H1 (cell line): ENCODE measurements around the gene VGF. TPM values are rescaled to one million over a fixed set of nuclear protein-coding genes. Genes with fewer than 3 reads are reported as not detected.

Experiments
- CTCF ChIA-PET: fragments of 300-600 bp; sonication (Branson Sonifier 250); formaldehyde crosslinking; loops from one replicate; lab custom pipeline; 2021; ENCODE audit not compliant: partially characterized antibody; lab: Charles Lee
- POLR2A ChIA-PET: fragments of 300-600 bp; sonication (Branson Sonifier 250); formaldehyde crosslinking; loops from one replicate; lab custom pipeline; 2021; ENCODE audit warnings: inconsistent platforms; ENCODE audit not compliant: partially characterized antibody; lab: Charles Lee
- DNase-seq, 2 experiments: peaks; one replicate each; pipeline versions ENCODE4 v3.0.0 to v3.0.0-alpha.2; 2010 to 2022; ENCODE audit warnings: low spot score in 2 of 2, low read depth in 1 of 2, mixed read lengths in 1 of 2
- FAIRE-seq: peaks from 2 replicates; lab custom pipeline; 2011; peaks lifted over from hg19 to GRCh38; lab: Jason Lieb, UNC
- H2AFZ ChIP-seq: 2 replicates; pipeline ENCODE4 v1.8.1; 2012; ENCODE audit warnings: low read length, inconsistent platforms
- H2AK5ac ChIP-seq: 2 replicates; pipeline ENCODE4 v1.6.1; 2013; ENCODE audit warnings: low read depth, low read length
- H2BK120ac ChIP-seq: replicated peaks from 2 replicates; pipeline ENCODE3; 2013; ENCODE audit warnings: low read depth, low read length, inconsistent platforms
- H2BK12ac ChIP-seq: 2 replicates; pipeline ENCODE4 v1.6.1; 2013; ENCODE audit warnings: low read depth, low read length
- H2BK15ac ChIP-seq: 2 replicates; pipeline ENCODE4 v1.6.1; 2013; ENCODE audit warnings: low read length
- H2BK20ac ChIP-seq: 2 replicates; pipeline ENCODE4 v1.6.1; 2013; ENCODE audit warnings: low read length
- H2BK5ac ChIP-seq: 2 replicates; pipeline ENCODE4 v1.6.1; 2013; ENCODE audit warnings: low read depth, low read length
- H3K14ac ChIP-seq: 2 replicates; pipeline ENCODE4 v1.6.1; 2013; ENCODE audit warnings: inconsistent platforms; ENCODE audit not compliant: insufficient read length
- H3K18ac ChIP-seq: 2 replicates; pipeline ENCODE4 v1.6.1; 2013; ENCODE audit warnings: low read length; ENCODE audit errors: extremely low read depth
- H3K23ac ChIP-seq: 2 replicates; pipeline ENCODE4 v1.6.1; 2013; ENCODE audit warnings: inconsistent platforms; ENCODE audit not compliant: insufficient read length
- H3K23me2 ChIP-seq: 2 replicates; pipeline ENCODE4 v1.6.1; 2013; ENCODE audit warnings: low read depth, low read length
- H3K27ac ChIP-seq: 2 replicates; pipeline ENCODE4 v1.6.1; 2011; ENCODE audit warnings: low read depth, low read length, inconsistent platforms
- H3K27me3 ChIP-seq, 4 experiments: replicated peaks in 1 of 4; 1 replicate in 1 of 4; 2 replicates in 3 of 4; pipeline versions ENCODE4 v1.6.1 to v1.8.1; 2011 to 2013; ENCODE audit warnings: low read length in 3 of 4, mild to moderate bottlenecking in 3 of 4, inconsistent platforms in 2 of 4, mixed read lengths in 2 of 4, moderate library complexity in 1 of 4; ENCODE audit not compliant: control insufficient read depth in 3 of 4, insufficient read depth in 3 of 4; ENCODE audit errors: extremely low read depth in 1 of 4
- H3K36me3 ChIP-seq, 4 experiments: 2 replicates each; pipeline versions ENCODE4 v1.6.1 to v1.8.1; 2011 to 2013; ENCODE audit warnings: mild to moderate bottlenecking in 4 of 4, low read length in 3 of 4, moderate library complexity in 2 of 4, control low read depth in 1 of 4, inconsistent platforms in 1 of 4; ENCODE audit not compliant: insufficient read depth in 4 of 4, control insufficient read depth in 2 of 4
- H3K4ac ChIP-seq: replicated peaks from 2 replicates; pipeline ENCODE3; 2013; ENCODE audit warnings: low read length, low read depth, mixed read lengths, inconsistent platforms; ENCODE audit not compliant: insufficient read length
- H3K4me1 ChIP-seq, 4 experiments: replicated peaks in 1 of 4; 1 replicate in 1 of 4; 2 replicates in 3 of 4; pipeline versions ENCODE4 v1.6.1 to v1.8.1; 2011 to 2013; ENCODE audit warnings: low read length in 3 of 4, inconsistent platforms in 2 of 4, mixed read lengths in 1 of 4; ENCODE audit not compliant: insufficient read depth in 4 of 4, control insufficient read depth in 3 of 4
- H3K4me2 ChIP-seq, 2 experiments: 2 replicates each; pipeline versions ENCODE4 v1.6.1 to v1.8.1; 2011 to 2013; ENCODE audit warnings: low read depth in 2 of 2, low read length in 2 of 2, control low read depth in 1 of 2, inconsistent platforms in 1 of 2, mild to moderate bottlenecking in 1 of 2; ENCODE audit not compliant: insufficient read depth in 1 of 2
- H3K4me3 ChIP-seq, 4 experiments: fragments of 200-600, 300-600 bp in 1 of 4; sonication (generic), shearing (Covaris generic), sonication (Bioruptor Twin) in 1 of 4; 2 replicates each; pipeline versions ENCODE4 v1.5.1 to v1.8.1; 2011 to 2016; ENCODE audit warnings: low read length in 4 of 4, low read depth in 3 of 4, control low read depth in 2 of 4, inconsistent platforms in 2 of 4, mild to moderate bottlenecking in 2 of 4, mixed read lengths in 1 of 4, moderate library complexity in 1 of 4; ENCODE audit not compliant: insufficient read depth in 2 of 4; ENCODE audit errors: extremely low read depth in 1 of 4
- H3K56ac ChIP-seq: replicated peaks from 2 replicates; pipeline ENCODE3; 2013; ENCODE audit warnings: low read depth, mild to moderate bottlenecking, mixed read lengths, low read length, inconsistent platforms; ENCODE audit not compliant: insufficient read length
- H3K79me1 ChIP-seq: 2 replicates; pipeline ENCODE4 v1.6.1; 2013; ENCODE audit warnings: low read depth, low read length, control low read depth
- H3K79me2 ChIP-seq, 2 experiments: 2 replicates each; pipeline versions ENCODE4 v1.6.1 to v1.8.1; 2012 to 2013; ENCODE audit warnings: low read length in 2 of 2, mild to moderate bottlenecking in 2 of 2, inconsistent platforms in 1 of 2; ENCODE audit not compliant: insufficient read depth in 2 of 2, control insufficient read depth in 1 of 2
- H3K9ac ChIP-seq, 4 experiments: replicated peaks in 1 of 4; 1 replicate in 1 of 4; 2 replicates in 3 of 4; pipeline versions ENCODE4 v1.6.1 to v1.8.1; 2011 to 2013; ENCODE audit warnings: low read depth in 3 of 4, low read length in 3 of 4, control low read depth in 2 of 4, mild to moderate bottlenecking in 2 of 4, moderate library complexity in 2 of 4, inconsistent platforms in 1 of 4; ENCODE audit errors: extremely low read depth in 1 of 4
- H3K9me3 ChIP-seq, 2 experiments: 2 replicates each; pipeline versions ENCODE4 v1.6.1 to v1.8.1; 2012 to 2013; ENCODE audit warnings: mild to moderate bottlenecking in 2 of 2, moderate library complexity in 2 of 2, control low read depth in 1 of 2, inconsistent platforms in 1 of 2, low read depth in 1 of 2, low read length in 1 of 2, mixed read lengths in 1 of 2; ENCODE audit not compliant: insufficient read depth in 2 of 2
- H4K20me1 ChIP-seq, 2 experiments: replicated peaks in 1 of 2; 2 replicates each; pipeline versions ENCODE3 to v1.8.1; 2011 to 2013; ENCODE audit warnings: inconsistent platforms in 2 of 2, low read length in 2 of 2, mild to moderate bottlenecking in 1 of 2; ENCODE audit not compliant: insufficient read depth in 2 of 2, control insufficient read depth in 1 of 2
- H4K5ac ChIP-seq: 2 replicates; pipeline ENCODE4 v1.6.1; 2013; ENCODE audit warnings: low read length, low read depth, mixed read lengths, inconsistent platforms; ENCODE audit not compliant: insufficient read length
- H4K8ac ChIP-seq: 2 replicates; pipeline ENCODE4 v1.8.0; 2013; ENCODE audit warnings: mild to moderate bottlenecking, moderate library complexity, low read length, inconsistent platforms; ENCODE audit not compliant: insufficient read depth; ENCODE audit errors: extremely low read depth
- H4K91ac ChIP-seq: replicated peaks from 2 replicates; pipeline ENCODE3; 2013; ENCODE audit warnings: low read length, mixed read lengths, inconsistent platforms; ENCODE audit not compliant: insufficient read length
- ATF3 ChIP-seq: IDR thresholded peaks from 2 replicates; pipeline ENCODE4 v1.6.1; 2011; ENCODE audit warnings: low read depth, mild to moderate bottlenecking, low read length; ENCODE audit not compliant: insufficient read depth
- CHD1 ChIP-seq: IDR thresholded peaks from 2 replicates; pipeline ENCODE4 v1.6.1; 2012; ENCODE audit warnings: low read depth, low read length, improper control_type of control experiment
- CREB1 ChIP-seq: IDR thresholded peaks from 2 replicates; pipeline ENCODE4 v1.6.1; 2012; ENCODE audit warnings: inconsistent platforms
- GTF2F1 ChIP-seq: IDR thresholded peaks from 2 replicates; pipeline ENCODE4 v1.6.1; 2012; ENCODE audit warnings: low read depth, low read length, improper control_type of control experiment, borderline replicate concordance
- KDM1A ChIP-seq: fragments of 200-600, 300-600 bp; sonication (generic); IDR thresholded peaks from 2 replicates; pipeline ENCODE4 v1.7.1; 2016; ENCODE audit warnings: mild to moderate bottlenecking, low read length, borderline replicate concordance
- MAFK ChIP-seq: IDR thresholded peaks from 2 replicates; pipeline ENCODE4 v1.6.1; 2012; ENCODE audit warnings: low read depth, mild to moderate bottlenecking, improper control_type of control experiment, low read length
- MAX ChIP-seq: IDR thresholded peaks from 2 replicates; pipeline ENCODE4 v1.6.1; 2012; ENCODE audit warnings: inconsistent platforms
- NRF1 ChIP-seq: IDR thresholded peaks from 2 replicates; pipeline ENCODE4 v1.6.1; 2011; ENCODE audit warnings: mild to moderate bottlenecking, low read depth, low read length, improper control_type of control experiment
- POU5F1 ChIP-seq: IDR thresholded peaks from 2 replicates; pipeline ENCODE4 v1.6.1; 2011; ENCODE audit warnings: low read depth, mild to moderate bottlenecking, low read length, moderate library complexity
- RBBP5 ChIP-seq: IDR thresholded peaks from 2 replicates; pipeline ENCODE4 v1.7.1; 2012; ENCODE audit warnings: low read depth, mild to moderate bottlenecking, inconsistent platforms, low read length, moderate library complexity, borderline replicate concordance
- SIN3A ChIP-seq, 2 experiments: IDR thresholded peaks in 1 of 2; conservative IDR thresholded peaks in 1 of 2; 2 replicates each; pipeline ENCODE4 v1.6.1; 2011 to 2012; ENCODE audit warnings: low read length in 2 of 2, improper control_type of control experiment in 1 of 2, low read depth in 1 of 2, mild to moderate bottlenecking in 1 of 2
- SP4 ChIP-seq: IDR thresholded peaks from 2 replicates; pipeline ENCODE4 v1.6.1; 2012; ENCODE audit warnings: low read length, inconsistent platforms
- WGBS, 2 experiments: shearing (Covaris generic) in 1 of 2; methylation state at CpG; one replicate each; pipeline versions ENCODE4 v1.1.6 to v1.1.7; 2013 to 2015; ENCODE audit warnings: low lambda C conversion rate in 2 of 2, mixed read lengths in 2 of 2, inconsistent platforms in 1 of 2, low coverage in 1 of 2, missing lambda C conversion rate in 1 of 2; ENCODE audit not compliant: insufficient replicate concordance in 2 of 2, insufficient coverage in 1 of 2, insufficient read length in 1 of 2; ENCODE audit errors: extremely low coverage in 1 of 2, missing lambda C conversion rate in 1 of 2; 5-methylcytosine and 5-hydroxymethylcytosine counted together
- polyA plus RNA-seq, 7 experiments: library from polyadenylated mRNA; depleted of rRNA in 3 of 7; stranded (reverse) in 5 of 7; unstranded in 2 of 7; fragments of >200 nt in 5 of 7; fragments of 200-250 nt in 2 of 7; gene quantifications; 1 replicate in 5 of 7; 2 replicates in 1 of 7; 4 replicates in 1 of 7; pipeline versions ENCODE4 v1.2.1 to v1.2.3, GENCODE V29; 2011 to 2013; ENCODE audit warnings: missing spikeins in 2 of 7, mixed read lengths in 2 of 7
- total RNA-seq: library from RNA; stranded (reverse); fragmentation: NEBNext Ultra II Directional; extraction: Animal tissue kit (Norgen Biotek cat#: 25700); gene quantifications from 2 replicates; pipeline ENCODE4 v1.2.1, GENCODE V29; 2021

VGF gene
- total and polyA plus RNA-seq, 2 of the 8 experiments (the other 6 are each of a cell fraction or from before 2014, with no cell fraction given), result 1.6 to 7.0 TPM

DNA sequence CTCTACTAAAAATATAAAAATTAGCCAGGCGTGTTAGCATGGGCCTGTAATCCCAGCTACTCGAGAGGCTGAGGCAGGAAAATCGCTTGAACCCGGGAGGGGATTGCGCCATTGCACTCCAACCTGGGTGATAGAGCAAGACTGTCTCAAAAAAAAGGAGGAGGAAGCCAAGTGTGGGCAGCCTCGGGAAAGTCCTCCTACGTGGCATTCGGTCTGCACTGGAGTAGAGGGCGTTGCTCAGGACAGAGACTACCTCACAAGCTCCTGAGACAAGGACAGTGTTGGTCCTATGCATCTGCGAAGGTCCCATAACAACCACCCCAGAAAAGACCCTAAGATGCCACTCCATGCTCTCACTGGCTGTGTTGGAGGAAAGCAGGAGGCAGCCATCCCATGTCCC lies 48.5 kb downstream of the VGF start:
- Histone ChIP-seq H3K14ac (no peak overlapping the region), H2BK15ac (0 out of 2 replicates have a peak overlapping the region, but pooled peaks have one; percentile 61), H4K91ac (peak overlapping the region; percentile 57), H3K4ac (no peak overlapping the region), H3K23me2 (no peaks in the 10 kb centered on the region), H2BK12ac (peak overlapping the region; percentile 75; the same call in 1 of the 2 replicates), H3K27me3 (no peaks in the 10 kb centered on the region), H3K4me2 (no peak overlapping the region), H2BK20ac (peak overlapping the region; percentile 92; the same call in 1 of the 2 replicates), H3K9me3 (no peaks in the 10 kb centered on the region), H2BK120ac (no peak overlapping the region)
- TF ChIP-seq KDM1A, result no peak
- TF ChIP-seq GTF2F1, result no peak
- no peak for TF ChIP-seq CREB1
- no peak for TF ChIP-seq MAFK
- no peak for TF ChIP-seq ATF3
- TF ChIP-seq SP4, result no peak
- no peak for TF ChIP-seq CHD1
- no peak for TF ChIP-seq MAX
- TF ChIP-seq NRF1, result no peak
- TF ChIP-seq RBBP5, result no peak
- TF ChIP-seq POU5F1, result no peak
- no peak for TF ChIP-seq SIN3A (conservative IDR thresholded peaks at IDR 0.05 in 1 of 2, IDR thresholded peaks at IDR 0.05 in 1 of 2; ENCODE audit: low read depth in 1 of 2, low read length in 2 of 2)
- TF ChIP-seq, all 59 proteins: peak for 0
- peak overlapping the region; percentile 83 for H3K18ac ChIP-seq
- H4K20me1 ChIP-seq, result no peaks in the 10 kb centered on the region
- H4K5ac ChIP-seq, result peak overlapping the region; percentile 2
- no peak overlapping the region for H3K56ac ChIP-seq
- WGBS, 2 experiments, result 86% methylated on average over 10 of the region's 10 CpGs; no CpG with 5 or more reads in 1 of the 2 experiments
- no peak overlapping the region for H4K8ac ChIP-seq
- H2BK5ac ChIP-seq, result no peak overlapping the region
- POLR2A ChIA-PET, result interaction anchor here (1.5 kb wide), 1 partner anchor 10 kb away, joined by 4 read pairs; the partner anchor contains the start of gene SERPINE1
- DNase-seq (no peak), FAIRE-seq (no peak)
- no peak overlapping the region for H3K9ac ChIP-seq
- no peak overlapping the region for H3K4me3 ChIP-seq
- H2AFZ ChIP-seq, result peak overlapping the region; percentile 19; the same call in 1 of the 2 replicates
- no peaks in the 10 kb centered on the region for H3K36me3 ChIP-seq
- no peak overlapping the region for H3K23ac ChIP-seq
- peaks cover under 1 to 6% (median 4%) of the 10 kb centered on the region in 4 experiments; a peak in 6 of 7 replicates for H3K4me1 ChIP-seq
- no peaks in the 10 kb centered on the region for H3K79me1 ChIP-seq
- H3K27ac ChIP-seq, result no peak overlapping the region
- CTCF ChIA-PET, result interaction anchor here (0.6 to 1.7 kb wide), 6 partner anchors 10 to 143 kb away, joined by 3 to 7 read pairs (median 4); partner anchors contain the start of gene SERPINE1
- H3K79me2 ChIP-seq, result no peaks in the 10 kb centered on the region
- no peak overlapping the region for H2AK5ac ChIP-seq
